CD4-positive, alpha-beta T cell treated with Interleukin-4 for 1 hour (primary cell): ENCODE data around the gene GTF3C6.
"Not testable (repeated sequence)": the region's sequence is repeated elsewhere in the genome, so short reads cannot be mapped to it uniquely, and the experiment has no call there.

ENCODE experiments used
- DNase-seq, 2 donors: peaks; one replicate each; pipeline ENCODE4 v3.0.0-alpha.2; 2020 to 2022

The GTF3C6 gene

DNA sequence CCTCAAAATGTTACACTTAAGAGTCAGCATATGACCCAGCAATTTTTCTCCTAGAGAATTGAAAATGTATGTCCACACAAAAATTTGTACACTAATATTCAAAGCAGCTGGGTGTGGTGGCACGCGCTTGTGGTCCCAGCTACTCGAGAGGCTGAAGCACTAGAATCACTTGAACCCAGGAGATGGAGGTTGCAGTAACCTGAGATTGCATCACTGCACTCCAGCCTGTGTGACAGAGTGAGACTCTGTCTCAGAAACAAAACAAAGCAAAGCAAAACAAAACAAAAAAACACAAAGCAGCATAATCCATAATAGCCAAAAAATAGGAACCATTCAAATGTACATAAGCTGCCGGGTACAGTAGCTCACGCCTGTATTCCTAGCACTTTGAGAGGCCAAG lies 21.7 kb downstream of the GTF3C6 start:
- DNase-seq = no peak

DNA sequence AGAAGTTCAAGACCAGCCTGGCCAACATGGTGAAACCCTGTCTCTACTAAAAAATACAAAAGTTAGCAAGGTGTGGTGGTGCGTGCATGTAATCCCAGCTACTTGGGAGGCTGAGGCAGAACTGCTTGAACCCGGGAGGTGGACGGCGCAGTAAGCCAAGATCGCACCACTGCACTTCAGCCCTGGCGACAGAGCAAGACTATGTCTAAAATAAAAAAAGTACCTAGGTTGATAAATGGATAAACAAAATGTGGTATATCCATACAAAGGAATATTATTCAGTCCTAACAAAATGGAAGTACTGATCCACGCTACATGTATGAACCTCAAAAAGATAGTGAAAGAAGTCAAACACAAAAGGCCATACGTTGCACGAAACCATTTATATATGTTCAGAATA lies 22.1 kb downstream of the GTF3C6 start:
- no peak for DNase-seq

- peak in 1 of 2 donors; percentile 26 for DNase-seq
Observed at GRCh38 chr6:110981202-110981600, 22.7 kb downstream of the GTF3C6 start.

DNA sequence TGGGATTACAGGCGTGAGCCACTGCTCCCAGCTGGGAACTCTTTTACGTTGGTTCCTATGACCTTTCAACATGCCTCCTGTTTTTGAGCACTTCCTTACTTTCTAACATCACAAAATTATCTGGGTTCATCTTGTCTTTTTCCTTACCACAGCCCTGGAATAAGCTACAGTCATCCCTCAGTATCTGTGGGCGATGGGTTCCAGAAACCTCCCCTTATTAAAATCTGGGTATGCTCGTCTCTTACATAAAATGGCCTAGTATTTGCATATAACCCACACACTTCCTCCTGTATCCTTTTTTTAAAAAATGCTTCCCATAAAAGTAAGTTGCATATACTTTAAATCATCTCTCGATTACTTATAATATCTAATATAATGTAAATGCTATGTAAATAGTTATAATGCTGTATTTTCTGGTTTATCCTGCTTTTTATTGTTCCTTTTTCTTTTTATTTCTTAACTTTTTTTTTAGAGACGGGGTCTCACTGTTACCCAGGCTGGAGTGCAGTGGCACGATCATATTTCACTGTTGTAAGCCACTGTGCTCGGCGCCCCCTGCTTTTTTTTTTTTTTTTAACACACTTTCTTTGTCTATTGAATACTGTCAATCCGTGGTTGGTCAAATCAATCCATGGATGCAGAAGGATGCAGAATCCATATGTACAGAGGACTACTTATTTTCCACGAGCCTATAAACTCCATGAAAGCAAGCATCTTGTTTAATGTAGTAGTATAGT lies 32.5 kb downstream of the GTF3C6 start:
- no peak for DNase-seq

GRCh38 chr6:110996691-110997090 lies 38.2 kb downstream of the GTF3C6 start:
- no peak for DNase-seq

DNA sequence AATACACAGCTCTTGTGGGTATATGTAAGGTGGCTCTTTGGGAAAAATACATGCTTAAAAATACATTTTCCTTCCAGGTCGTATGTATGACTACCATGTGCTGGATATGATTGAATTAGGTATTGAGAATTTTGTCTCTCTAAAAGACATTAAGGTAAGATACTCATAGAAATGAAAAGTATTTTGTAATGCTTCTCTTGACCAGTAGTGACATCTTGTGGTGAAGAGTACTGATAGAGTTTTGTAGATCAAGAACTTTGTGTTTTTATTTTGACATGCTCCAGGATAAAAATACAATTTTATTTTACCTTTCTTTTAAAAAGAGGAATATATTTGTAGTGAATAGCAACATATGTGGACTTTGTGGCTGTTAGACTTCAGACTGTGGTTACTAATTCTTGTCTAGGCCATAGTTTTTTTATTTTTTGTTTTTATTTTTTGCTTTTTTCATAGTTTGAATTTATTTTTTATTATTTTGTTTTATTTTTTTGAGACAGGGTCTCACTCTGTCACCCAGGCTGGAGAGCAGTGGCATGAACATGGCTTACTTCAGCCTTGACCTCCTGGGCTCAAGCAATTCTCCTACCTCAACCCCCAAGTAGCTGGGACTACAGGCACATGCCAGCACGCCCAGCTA lies 41.2 kb downstream of the GTF3C6 start:
- peak in 1 of 2 donors; percentile 41 for DNase-seq

- DNase-seq = no peak
Observed at GRCh38 chr6:111002350-111002749, 43.8 kb downstream of the GTF3C6 start.

DNA sequence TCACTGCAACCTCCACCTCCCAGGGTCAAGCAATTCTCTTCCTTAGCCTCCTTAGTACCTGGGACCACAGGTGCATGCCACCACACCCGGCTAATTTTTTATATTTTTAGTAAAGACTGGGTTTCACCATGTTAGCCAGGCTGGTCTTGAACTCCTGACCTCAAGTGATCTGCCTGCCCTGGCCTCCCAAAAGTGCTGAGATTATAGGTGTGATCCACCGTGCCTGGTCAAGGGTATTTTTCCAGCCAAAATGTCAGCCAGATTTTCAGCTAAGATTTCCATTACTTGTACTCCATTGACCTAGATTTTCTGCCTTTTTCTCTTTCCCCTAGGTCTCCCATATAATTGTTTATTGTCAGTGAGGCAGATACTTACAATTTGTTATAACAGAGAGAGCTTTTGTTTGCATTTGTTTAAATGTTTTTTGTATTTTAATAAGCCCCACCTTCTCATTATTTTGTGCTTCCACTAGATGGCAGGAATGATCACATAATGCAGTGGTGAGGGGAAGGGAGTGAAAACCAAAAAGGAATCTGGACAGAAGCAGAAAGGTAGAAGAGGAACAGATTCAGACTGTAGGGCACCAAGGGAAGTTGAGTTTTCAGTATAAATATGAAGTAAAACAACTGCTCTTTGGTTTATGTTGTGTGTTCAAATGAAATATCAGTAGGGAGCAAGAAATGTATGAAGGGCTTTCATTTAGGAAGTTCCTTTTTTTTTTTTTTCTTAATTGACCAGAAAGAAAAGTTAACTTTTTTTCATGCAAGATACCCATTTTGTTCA lies 53.0 kb downstream of the GTF3C6 start:
- peak in 1 of 2 donors; percentile 48 for DNase-seq

- DNase-seq = no peak
Observed at GRCh38 chr6:111012143-111012452, 53.6 kb downstream of the GTF3C6 start.

DNA sequence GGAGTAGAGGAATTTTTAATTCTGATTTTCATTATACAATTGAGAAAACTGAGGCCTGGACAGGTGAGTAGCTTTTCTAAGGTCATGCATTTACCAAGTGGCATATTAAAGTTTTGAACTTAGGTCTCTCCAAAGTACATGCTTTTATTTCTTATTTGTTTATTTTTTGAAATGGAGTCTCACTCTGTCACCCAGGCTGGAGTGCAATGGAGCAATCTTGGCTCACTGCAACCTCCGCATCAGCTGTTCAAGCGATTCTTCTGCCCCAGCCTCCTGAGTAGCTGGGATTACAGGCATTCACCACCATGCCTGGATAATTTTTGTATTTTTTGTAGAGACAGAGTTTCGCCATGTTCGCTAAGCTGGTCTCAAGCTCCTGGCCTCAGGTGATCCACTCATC lies 54.0 kb downstream of the GTF3C6 start:
- not testable (repeated sequence) for DNase-seq

- no peak for DNase-seq
Observed at GRCh38 chr6:111013144-111013915, 54.8 kb downstream of the GTF3C6 start.

DNA sequence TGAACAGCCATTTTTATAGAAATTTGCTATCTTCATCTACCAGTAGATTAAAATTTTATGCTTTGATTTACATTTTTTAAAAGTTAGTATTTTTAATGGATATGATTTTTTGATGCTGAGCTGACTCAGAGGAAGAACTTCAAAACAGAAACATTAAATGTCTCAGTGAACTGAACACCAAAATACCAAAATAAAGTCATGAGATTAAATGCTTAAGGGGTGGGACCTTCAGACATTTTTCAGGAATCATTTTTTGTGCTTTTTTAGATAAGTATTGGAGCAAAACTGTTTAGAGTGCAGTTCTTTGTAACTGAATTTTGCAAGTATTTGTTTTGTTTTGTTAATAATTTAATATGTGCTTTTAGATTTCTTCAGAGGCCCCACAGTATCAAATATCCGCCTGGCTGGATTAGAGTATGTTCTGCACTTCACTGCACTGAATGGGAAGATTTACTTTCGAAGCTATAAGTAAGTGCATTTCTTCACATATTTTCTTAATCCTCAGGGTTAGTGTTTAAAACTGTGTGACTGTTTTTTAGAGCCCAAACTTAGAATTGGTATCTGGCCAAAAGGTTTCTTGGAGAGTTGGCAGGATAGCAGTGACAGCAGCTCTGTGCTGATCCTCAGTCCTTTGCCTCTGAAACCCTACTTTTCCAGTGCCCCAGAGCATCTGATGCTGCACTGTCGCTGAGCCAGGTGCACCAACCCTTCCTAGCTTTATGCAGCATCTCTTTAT lies 57.1 kb downstream of the GTF3C6 start:
- DNase-seq = no peak

DNA sequence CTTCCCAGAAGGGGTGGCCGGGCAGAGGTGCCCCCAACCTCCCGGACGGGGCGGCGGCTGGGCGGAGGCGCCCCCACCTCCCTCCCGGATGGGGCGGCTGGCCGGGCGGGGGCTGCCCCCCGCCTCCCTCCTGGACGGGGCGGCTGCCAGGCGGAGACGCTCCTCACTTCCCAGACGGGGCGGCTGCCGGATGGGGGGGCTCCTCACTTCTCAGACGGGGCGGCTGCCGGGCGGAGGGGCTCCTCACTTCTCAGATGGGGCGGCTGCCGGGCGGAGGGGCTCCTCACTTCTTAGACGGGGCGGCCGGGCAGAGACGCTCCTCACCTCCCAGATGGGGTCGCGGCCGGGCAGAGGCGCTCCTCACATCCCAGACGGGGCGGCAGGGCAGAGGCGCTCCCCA lies 58.7 kb downstream of the GTF3C6 start:
- not testable (repeated sequence) for DNase-seq
